Panc1 (cell line): ENCODE results near the gene KIF25. TPM values are rescaled to one million over a fixed set of nuclear protein-coding genes. Genes with fewer than 3 reads are reported as not detected.

Experiments used
- ATAC-seq: fragments of 200-7000 bp; cut with Tn5 transposase; 2 replicates; pipeline ENCODE4 v1.9.1; 2020; ENCODE audit warnings: mild to moderate bottlenecking, moderate library complexity
- BruUV-seq: library from RNA; stranded (reverse); fragments of 400-500 nt; replicated peaks from 2 replicates; lab custom pipeline; 2021; lab: Mats Ljungman, UMichigan
- CTCF ChIA-PET: fragments of 300-600 bp; sonication (Branson Sonifier 250); formaldehyde crosslinking; loops from one replicate; lab custom pipeline; 2022; ENCODE audit warnings: antibody characterized with exemption; lab: Charles Lee
- POLR2A ChIA-PET: fragments of 300-600 bp; sonication (Branson Sonifier 250); formaldehyde crosslinking; loops from one replicate; lab custom pipeline; 2022; ENCODE audit warnings: antibody characterized with exemption; lab: Charles Lee
- DNase-seq: peaks from one replicate; pipeline ENCODE4 v3.0.0-alpha.2; 2010; ENCODE audit warnings: low read depth, low spot score
- H3K27ac ChIP-seq: 2 replicates; pipeline ENCODE4 v1.5.1; 2011; ENCODE audit warnings: mild to moderate bottlenecking, low read length, inconsistent platforms
- H3K27me3 ChIP-seq: fragments of 200-500 bp; sonication (Bioruptor generic); 2 replicates; pipeline ENCODE4 v1.6.0; 2014; ENCODE audit warnings: low read length, inconsistent platforms; ENCODE audit not compliant: control insufficient read depth, insufficient read depth
- H3K36me3 ChIP-seq: fragments of 200-500 bp; sonication (Bioruptor generic); 2 replicates; pipeline ENCODE4 v1.5.1; 2014; ENCODE audit warnings: inconsistent platforms, mild to moderate bottlenecking, low read length, moderate library complexity; ENCODE audit not compliant: control insufficient read depth, insufficient read depth
- H3K4me1 ChIP-seq: 2 replicates; pipeline ENCODE4 v1.5.1; 2011; ENCODE audit warnings: inconsistent platforms, mild to moderate bottlenecking, low read length, moderate library complexity; ENCODE audit not compliant: control insufficient read depth, insufficient read depth
- H3K4me3 ChIP-seq, 2 experiments: 2 replicates each; pipeline ENCODE4 v1.5.1; 2011 to 2012; ENCODE audit warnings: low read depth in 2 of 2, low read length in 2 of 2, mild to moderate bottlenecking in 2 of 2, inconsistent platforms in 1 of 2, moderate library complexity in 1 of 2
- H3K9me3 ChIP-seq: fragments of 200-500 bp; sonication (Bioruptor generic); 2 replicates; pipeline ENCODE4 v1.5.1; 2014; ENCODE audit warnings: low read depth, mild to moderate bottlenecking, inconsistent platforms, low read length, moderate library complexity; ENCODE audit not compliant: control insufficient read depth, insufficient read depth
- POLR2AphosphoS5 ChIP-seq: IDR thresholded peaks from 2 replicates; pipeline ENCODE4 v1.6.1; 2012; ENCODE audit warnings: mild to moderate bottlenecking, low read depth, low read length, moderate library complexity
- SIN3A ChIP-seq: IDR thresholded peaks from 2 replicates; pipeline ENCODE4 v1.6.1; 2012; ENCODE audit warnings: low read depth, mild to moderate bottlenecking, low read length, moderate library complexity, borderline replicate concordance; ENCODE audit not compliant: insufficient read depth
- TCF7L2 ChIP-seq: IDR thresholded peaks from 2 replicates; pipeline ENCODE4 v1.6.1; 2011; ENCODE audit warnings: mild to moderate bottlenecking, low read depth, low read length, inconsistent platforms
- in situ Hi-C: cut with HindIII; loops from 2 replicates; pipeline ENCODE4 v1.10.0; 2016; ENCODE audit warnings: low sequenced_read_pairs, low pct_unique_long_range_greater_than_20kb
- intact Hi-C: fragments of 100-400 bp; cut with micrococcal nuclease; formaldehyde crosslinking; loops from one replicate; pipeline ENCODE4 v1.10.0; 2022; ENCODE audit not compliant: unreplicated experiment
- total RNA-seq: library from RNA; stranded (reverse); gene quantifications from one replicate; pipeline ENCODE4 v1.2.1, GENCODE V29; 2021; ENCODE audit not compliant: unreplicated experiment
- TF ChIP-seq, protein P1 (sequence below), 2 experiments: IDR thresholded peaks; 2 replicates each; pipeline ENCODE4 v1.6.1; 2011 to 2012; ENCODE audit warnings: low read depth in 2 of 2, control low read depth in 1 of 2, low read length in 1 of 2, mild to moderate bottlenecking in 1 of 2, moderate library complexity in 1 of 2; ENCODE audit not compliant: insufficient read depth in 1 of 2
- TF ChIP-seq, protein P2 (sequence below): fragments of 450-650 bp; IDR thresholded peaks from 2 replicates; pipeline ENCODE4 v1.5.1; 2017; ENCODE audit warnings: mild to moderate bottlenecking

KIF25 gene
- total RNA-seq, 1 experiment from 2014 or later, result 0.44 TPM

DNA sequence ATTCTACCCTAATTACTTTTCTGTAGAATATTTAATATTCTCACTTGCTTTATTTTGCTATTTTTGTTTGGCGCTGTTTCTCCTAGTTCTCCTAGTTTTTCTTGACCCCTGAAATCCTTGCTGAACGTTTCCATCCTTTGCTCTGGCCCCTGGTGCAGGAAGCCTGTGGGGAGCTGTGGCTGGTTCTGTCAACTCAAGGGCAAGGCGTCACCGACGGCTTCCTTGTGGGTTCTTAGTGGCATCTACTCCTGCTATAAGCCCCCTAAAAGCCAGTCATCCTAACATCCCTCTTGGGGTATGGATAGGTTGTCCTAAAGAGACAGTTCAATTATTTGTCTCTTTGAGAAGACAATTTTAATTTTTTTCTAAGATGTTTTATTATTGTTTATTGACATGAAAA, 36.9 kb upstream of the KIF25 start:
- ATAC-seq, result no peak
- no peaks in the 10 kb centered on the region for H3K9me3 ChIP-seq
- intact Hi-C loops, result no loop called here
- H3K4me3 ChIP-seq, result no peak overlapping the region
- in situ Hi-C loops, result no loop called here
- H3K27me3 ChIP-seq, result no peaks in the 10 kb centered on the region
- no peak for DNase-seq
- 0 out of 2 replicates have a peak, but pooled peaks cover 6% of the 10 kb centered on the region for H3K36me3 ChIP-seq
- TF ChIP-seq TCF7L2 (no peak), SIN3A (no peak), POLR2AphosphoS5 (no peak)
- TF ChIP-seq, protein P1, sequence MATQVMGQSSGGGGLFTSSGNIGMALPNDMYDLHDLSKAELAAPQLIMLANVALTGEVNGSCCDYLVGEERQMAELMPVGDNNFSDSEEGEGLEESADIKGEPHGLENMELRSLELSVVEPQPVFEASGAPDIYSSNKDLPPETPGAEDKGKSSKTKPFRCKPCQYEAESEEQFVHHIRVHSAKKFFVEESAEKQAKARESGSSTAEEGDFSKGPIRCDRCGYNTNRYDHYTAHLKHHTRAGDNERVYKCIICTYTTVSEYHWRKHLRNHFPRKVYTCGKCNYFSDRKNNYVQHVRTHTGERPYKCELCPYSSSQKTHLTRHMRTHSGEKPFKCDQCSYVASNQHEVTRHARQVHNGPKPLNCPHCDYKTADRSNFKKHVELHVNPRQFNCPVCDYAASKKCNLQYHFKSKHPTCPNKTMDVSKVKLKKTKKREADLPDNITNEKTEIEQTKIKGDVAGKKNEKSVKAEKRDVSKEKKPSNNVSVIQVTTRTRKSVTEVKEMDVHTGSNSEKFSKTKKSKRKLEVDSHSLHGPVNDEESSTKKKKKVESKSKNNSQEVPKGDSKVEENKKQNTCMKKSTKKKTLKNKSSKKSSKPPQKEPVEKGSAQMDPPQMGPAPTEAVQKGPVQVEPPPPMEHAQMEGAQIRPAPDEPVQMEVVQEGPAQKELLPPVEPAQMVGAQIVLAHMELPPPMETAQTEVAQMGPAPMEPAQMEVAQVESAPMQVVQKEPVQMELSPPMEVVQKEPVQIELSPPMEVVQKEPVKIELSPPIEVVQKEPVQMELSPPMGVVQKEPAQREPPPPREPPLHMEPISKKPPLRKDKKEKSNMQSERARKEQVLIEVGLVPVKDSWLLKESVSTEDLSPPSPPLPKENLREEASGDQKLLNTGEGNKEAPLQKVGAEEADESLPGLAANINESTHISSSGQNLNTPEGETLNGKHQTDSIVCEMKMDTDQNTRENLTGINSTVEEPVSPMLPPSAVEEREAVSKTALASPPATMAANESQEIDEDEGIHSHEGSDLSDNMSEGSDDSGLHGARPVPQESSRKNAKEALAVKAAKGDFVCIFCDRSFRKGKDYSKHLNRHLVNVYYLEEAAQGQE (IDR thresholded peaks at IDR 0.05; ENCODE audit: insufficient read depth in 1 of 2, low read depth in 2 of 2, low read length in 1 of 2), result no peak
- TF ChIP-seq, protein P2, sequence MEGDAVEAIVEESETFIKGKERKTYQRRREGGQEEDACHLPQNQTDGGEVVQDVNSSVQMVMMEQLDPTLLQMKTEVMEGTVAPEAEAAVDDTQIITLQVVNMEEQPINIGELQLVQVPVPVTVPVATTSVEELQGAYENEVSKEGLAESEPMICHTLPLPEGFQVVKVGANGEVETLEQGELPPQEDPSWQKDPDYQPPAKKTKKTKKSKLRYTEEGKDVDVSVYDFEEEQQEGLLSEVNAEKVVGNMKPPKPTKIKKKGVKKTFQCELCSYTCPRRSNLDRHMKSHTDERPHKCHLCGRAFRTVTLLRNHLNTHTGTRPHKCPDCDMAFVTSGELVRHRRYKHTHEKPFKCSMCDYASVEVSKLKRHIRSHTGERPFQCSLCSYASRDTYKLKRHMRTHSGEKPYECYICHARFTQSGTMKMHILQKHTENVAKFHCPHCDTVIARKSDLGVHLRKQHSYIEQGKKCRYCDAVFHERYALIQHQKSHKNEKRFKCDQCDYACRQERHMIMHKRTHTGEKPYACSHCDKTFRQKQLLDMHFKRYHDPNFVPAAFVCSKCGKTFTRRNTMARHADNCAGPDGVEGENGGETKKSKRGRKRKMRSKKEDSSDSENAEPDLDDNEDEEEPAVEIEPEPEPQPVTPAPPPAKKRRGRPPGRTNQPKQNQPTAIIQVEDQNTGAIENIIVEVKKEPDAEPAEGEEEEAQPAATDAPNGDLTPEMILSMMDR, result no peak
- CTCF ChIA-PET, result no interaction called here
- no TSS peak for BruUV-seq
- no peak overlapping the region for H3K27ac ChIP-seq
- POLR2A ChIA-PET, result no interaction called here
- no peaks in the 10 kb centered on the region for H3K4me1 ChIP-seq

DNA sequence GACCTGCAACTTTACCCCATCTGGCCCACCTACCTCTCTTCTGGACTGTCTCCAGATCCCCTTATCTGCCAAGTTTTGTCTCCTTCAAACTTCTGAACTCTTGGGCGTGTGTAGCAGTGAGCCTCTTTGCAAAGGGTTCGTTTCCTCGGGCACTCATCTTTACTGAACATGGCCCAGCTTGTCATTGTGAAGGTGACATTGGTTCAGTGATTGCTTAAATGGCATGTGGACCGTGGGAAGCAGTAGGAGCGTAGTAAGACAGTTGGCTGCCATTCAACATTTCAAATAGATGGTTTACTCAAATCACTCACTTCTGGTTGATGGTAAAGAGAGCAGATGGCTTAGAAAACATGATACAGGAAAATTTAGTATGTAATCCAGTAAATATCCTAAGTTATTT, 34.8 kb upstream of the KIF25 start:
- H3K4me3 ChIP-seq, result no peak overlapping the region
- H3K9me3 ChIP-seq, result no peaks in the 10 kb centered on the region
- TF ChIP-seq SIN3A (no peak), TCF7L2 (no peak), POLR2AphosphoS5 (no peak)
- TF ChIP-seq, protein P1 (IDR thresholded peaks at IDR 0.05; ENCODE audit: insufficient read depth in 1 of 2, low read depth in 2 of 2, low read length in 1 of 2), result no peak
- TF ChIP-seq, protein P2, result no peak
- H3K4me1 ChIP-seq, result no peaks in the 10 kb centered on the region
- ATAC-seq (no peak), DNase-seq (no peak)
- H3K27me3 ChIP-seq, result no peaks in the 10 kb centered on the region
- BruUV-seq, result no TSS peak
- intact Hi-C loops, result no loop called here
- in situ Hi-C loops, result no loop called here
- ChIA-PET POLR2A (no interaction called here), CTCF (no interaction called here)
- no peak overlapping the region for H3K27ac ChIP-seq
- H3K36me3 ChIP-seq, result 0 out of 2 replicates have a peak, but pooled peaks cover 6% of the 10 kb centered on the region
